H9 (cell line): ENCODE data around the gene PES1. TPM values are rescaled to one million over a fixed set of nuclear protein-coding genes. Genes with fewer than 3 reads are reported as not detected.

Experiments used
- DNase-seq: peaks from one replicate; pipeline ENCODE4 v3.0.0-alpha.2; 2017
- H2AFZ ChIP-seq: one replicate; pipeline ENCODE4 v1.6.1; 2013; ENCODE audit warnings: mild to moderate bottlenecking, low read length, control low read depth, moderate library complexity
- H2AK5ac ChIP-seq: 2 replicates; pipeline ENCODE4 v1.6.1; 2013; ENCODE audit warnings: low read length, control low read depth, mixed read lengths; ENCODE audit not compliant: insufficient read length
- H2BK120ac ChIP-seq: one replicate; pipeline ENCODE4 v1.6.1; 2013; ENCODE audit warnings: low read depth, mild to moderate bottlenecking, low read length, control low read depth, inconsistent platforms; ENCODE audit not compliant: poor library complexity, severe bottlenecking
- H2BK12ac ChIP-seq: 2 replicates; pipeline ENCODE4 v1.6.1; 2013; ENCODE audit warnings: low read length, control low read depth, mixed read lengths, low read depth; ENCODE audit not compliant: insufficient read length
- H2BK15ac ChIP-seq: 2 replicates; pipeline ENCODE4 v1.6.1; 2013; ENCODE audit warnings: low read depth, low read length, control low read depth
- H2BK20ac ChIP-seq: one replicate; pipeline ENCODE4 v1.6.1; 2013; ENCODE audit warnings: low read depth, mild to moderate bottlenecking, low read length, control low read depth, inconsistent platforms; ENCODE audit not compliant: poor library complexity, severe bottlenecking
- H2BK5ac ChIP-seq: 2 replicates; pipeline ENCODE4 v1.6.1; 2013; ENCODE audit warnings: low read length, control low read depth, mixed read lengths; ENCODE audit not compliant: insufficient read length
- H3K14ac ChIP-seq: 2 replicates; pipeline ENCODE4 v1.6.1; 2013; ENCODE audit warnings: low read length, control low read depth; ENCODE audit not compliant: insufficient read depth
- H3K18ac ChIP-seq: 2 replicates; pipeline ENCODE4 v1.6.1; 2013; ENCODE audit warnings: low read depth, mild to moderate bottlenecking, mixed read lengths, low read length, control low read depth; ENCODE audit not compliant: insufficient read length
- H3K23ac ChIP-seq: 2 replicates; pipeline ENCODE4 v1.6.1; 2013; ENCODE audit warnings: low read length, control low read depth, mixed read lengths, low read depth; ENCODE audit not compliant: insufficient read length
- H3K23me2 ChIP-seq: 2 replicates; pipeline ENCODE4 v1.6.1; 2013; ENCODE audit warnings: low read depth, mild to moderate bottlenecking, mixed read lengths, low read length, control low read depth; ENCODE audit not compliant: insufficient read length, poor library complexity, severe bottlenecking
- H3K27ac ChIP-seq: 2 replicates; pipeline ENCODE4 v1.5.1; 2013; ENCODE audit warnings: low read length, control low read depth, mixed read lengths, low read depth; ENCODE audit not compliant: insufficient read length
- H3K27me3 ChIP-seq: 2 replicates; pipeline ENCODE4 v1.6.1; 2013; ENCODE audit warnings: low read length, control low read depth, inconsistent platforms; ENCODE audit not compliant: insufficient read depth
- H3K4ac ChIP-seq: 2 replicates; pipeline ENCODE4 v1.6.1; 2013; ENCODE audit warnings: low read depth, mild to moderate bottlenecking, control low read depth, inconsistent platforms, low read length, moderate library complexity
- H3K4me1 ChIP-seq: 2 replicates; pipeline ENCODE4 v1.6.1; 2013; ENCODE audit warnings: low read length, control low read depth, inconsistent platforms; ENCODE audit not compliant: insufficient read depth
- H3K4me2 ChIP-seq: 2 replicates; pipeline ENCODE4 v1.6.1; 2013; ENCODE audit warnings: low read length, control low read depth, mixed read lengths; ENCODE audit not compliant: insufficient read length, insufficient read depth
- H3K56ac ChIP-seq: 2 replicates; pipeline ENCODE4 v1.6.1; 2013; ENCODE audit warnings: low read depth, mild to moderate bottlenecking, mixed read lengths, low read length, control low read depth; ENCODE audit not compliant: insufficient read length
- H3K79me1 ChIP-seq: 2 replicates; pipeline ENCODE4 v1.6.1; 2013; ENCODE audit warnings: low read depth, mild to moderate bottlenecking, moderate library complexity, low read length, control low read depth, inconsistent platforms; ENCODE audit not compliant: insufficient read depth, poor library complexity, severe bottlenecking
- H3K79me2 ChIP-seq: 2 replicates; pipeline ENCODE4 v1.6.1; 2013; ENCODE audit warnings: low read length, control low read depth, inconsistent platforms; ENCODE audit not compliant: insufficient read depth
- H3K9ac ChIP-seq: 2 replicates; pipeline ENCODE4 v1.6.1; 2013; ENCODE audit warnings: low read length, control low read depth, mixed read lengths; ENCODE audit not compliant: insufficient read length; ENCODE audit errors: extremely low read depth
- H3K9me3 ChIP-seq: one replicate; pipeline ENCODE4 v1.6.1; 2013; ENCODE audit warnings: low read depth, low read length, inconsistent platforms; ENCODE audit not compliant: control insufficient read depth
- H3T11ph ChIP-seq: one replicate; pipeline ENCODE4 v1.6.1; 2013; ENCODE audit warnings: mild to moderate bottlenecking, low read length, control low read depth, inconsistent platforms
- H4K20me1 ChIP-seq: one replicate; pipeline ENCODE4 v1.6.1; 2013; ENCODE audit not compliant: control insufficient read depth, insufficient read length, insufficient read depth
- H4K5ac ChIP-seq: 2 replicates; pipeline ENCODE4 v1.6.1; 2013; ENCODE audit warnings: low read depth, mild to moderate bottlenecking, mixed read lengths, low read length, control low read depth; ENCODE audit not compliant: insufficient read length
- H4K8ac ChIP-seq: replicated peaks from 2 replicates; pipeline ENCODE4 v1.6.1; 2013; ENCODE audit warnings: low read length, control low read depth, mixed read lengths, low read depth; ENCODE audit not compliant: insufficient read length
- H4K91ac ChIP-seq: 2 replicates; pipeline ENCODE4 v1.6.1; 2013; ENCODE audit warnings: low read depth, mild to moderate bottlenecking, moderate library complexity, mixed read lengths, low read length, control low read depth; ENCODE audit not compliant: insufficient read length
- H3K27ac Mint-ChIP-seq, 3 experiments: 2 replicates in 2 of 3; 3 replicates in 1 of 3; pipeline ENCODE4 v1.8.0; 2020 to 2021; ENCODE audit warnings: mixed read lengths in 3 of 3, mild to moderate bottlenecking in 1 of 3, moderate library complexity in 1 of 3
- H3K27me3 Mint-ChIP-seq: 2 replicates; pipeline ENCODE4 v1.8.0; 2021; ENCODE audit warnings: low read depth, mild to moderate bottlenecking, moderate library complexity, mixed read lengths
- H3K36me3 Mint-ChIP-seq, 3 experiments: 2 replicates in 2 of 3; 3 replicates in 1 of 3; pipeline ENCODE4 v1.8.0; 2020 to 2021; ENCODE audit warnings: low read depth in 3 of 3, mixed read lengths in 3 of 3; ENCODE audit not compliant: insufficient read depth in 1 of 3
- H3K4me1 Mint-ChIP-seq, 2 experiments: 2 replicates each; pipeline ENCODE4 v1.8.0; 2020; ENCODE audit warnings: mixed read lengths in 2 of 2
- H3K4me3 Mint-ChIP-seq, 2 experiments: 2 replicates in 1 of 2; 3 replicates in 1 of 2; pipeline ENCODE4 v1.8.0; 2020 to 2021; ENCODE audit warnings: mild to moderate bottlenecking in 2 of 2, mixed read lengths in 2 of 2, moderate library complexity in 1 of 2
- H3K9me3 Mint-ChIP-seq, 2 experiments: 2 replicates in 1 of 2; 3 replicates in 1 of 2; pipeline ENCODE4 v1.8.0; 2020; ENCODE audit warnings: mild to moderate bottlenecking in 2 of 2, mixed read lengths in 2 of 2, moderate library complexity in 1 of 2
- WGBS: extraction: QIAGEN DNeasy Blood & Tissue Kit; methylation state at CpG from one replicate; pipeline ENCODE4 v1.1.7; 2013; ENCODE audit warnings: missing lambda C conversion rate, low lambda C conversion rate, mixed read lengths; ENCODE audit not compliant: insufficient read length; ENCODE audit errors: extremely low coverage; 5-methylcytosine and 5-hydroxymethylcytosine counted together
- total RNA-seq: library from RNA; stranded (reverse); gene quantifications from 2 replicates; pipeline ENCODE4 v1.2.1, GENCODE V29; 2021
- TF ChIP-seq, protein P1 (sequence below): fragments of 200-600 bp; sonication (generic); conservative IDR thresholded peaks from 3 replicates; pipeline ENCODE4 v1.8.0; 2021; ENCODE audit warnings: antibody characterized with exemption, mild to moderate bottlenecking

The PES1 gene
- total RNA-seq, 1 experiment from 2014 or later: 133 TPM

DNA sequence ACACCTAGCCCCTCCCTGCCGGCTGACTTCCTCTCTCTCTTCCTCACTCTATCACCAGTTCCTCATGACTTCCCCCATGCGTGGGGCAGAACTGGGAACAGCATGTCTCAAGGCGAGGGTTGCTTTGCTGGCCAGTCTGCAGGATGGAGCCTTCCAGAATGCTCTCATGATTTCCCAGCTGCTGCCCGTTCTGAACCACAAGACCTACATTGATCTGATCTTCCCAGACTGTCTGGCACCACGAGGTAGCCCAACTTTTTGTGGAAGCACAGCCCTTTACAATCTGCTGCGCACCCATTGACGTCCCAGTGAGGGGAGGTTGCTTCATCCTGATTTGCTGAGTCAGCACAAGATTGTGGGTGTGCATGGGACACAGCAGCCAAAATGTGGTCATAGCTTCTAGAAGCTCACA, 23.8 kb upstream of the PES1 start:
- no peak overlapping the region for H3K18ac ChIP-seq
- peaks cover 43 to 82% (median 77%) of the 10 kb centered on the region in 3 experiments for H3K36me3 Mint-ChIP-seq
- H2BK20ac ChIP-seq: no peak overlapping the region
- no peaks in the 10 kb centered on the region for H3K4me1 Mint-ChIP-seq
- no peak overlapping the region for H3K27ac ChIP-seq
- no peak overlapping the region for H3K14ac ChIP-seq
- no peak overlapping the region for H3K9ac ChIP-seq
- H3K79me1 ChIP-seq: no peaks in the 10 kb centered on the region
- no peak overlapping the region for H4K8ac ChIP-seq
- no peak overlapping the region for H3K4ac ChIP-seq
- no peaks in the 10 kb centered on the region for H3K27me3 ChIP-seq
- H2BK120ac ChIP-seq: no peak overlapping the region
- no peak overlapping the region for H3K56ac ChIP-seq
- H3K4me3 Mint-ChIP-seq: no peak overlapping the region
- no peaks in the 10 kb centered on the region for H3K9me3 ChIP-seq
- no peak overlapping the region for H3K27ac Mint-ChIP-seq
- no peaks in the 10 kb centered on the region for H3K23me2 ChIP-seq
- no peaks in the 10 kb centered on the region for H3K27me3 Mint-ChIP-seq
- DNase-seq: no peak
- no peaks in the 10 kb centered on the region for H3K79me2 ChIP-seq
- no peak overlapping the region for H3K4me2 ChIP-seq
- no peak overlapping the region for H2BK5ac ChIP-seq
- no peaks in the 10 kb centered on the region for H3K9me3 Mint-ChIP-seq
- no peak overlapping the region for H2BK12ac ChIP-seq
- no CpG with 5 or more reads among the region's 7 CpGs for WGBS
- no peak overlapping the region for H2BK15ac ChIP-seq
- TF ChIP-seq, protein P1, sequence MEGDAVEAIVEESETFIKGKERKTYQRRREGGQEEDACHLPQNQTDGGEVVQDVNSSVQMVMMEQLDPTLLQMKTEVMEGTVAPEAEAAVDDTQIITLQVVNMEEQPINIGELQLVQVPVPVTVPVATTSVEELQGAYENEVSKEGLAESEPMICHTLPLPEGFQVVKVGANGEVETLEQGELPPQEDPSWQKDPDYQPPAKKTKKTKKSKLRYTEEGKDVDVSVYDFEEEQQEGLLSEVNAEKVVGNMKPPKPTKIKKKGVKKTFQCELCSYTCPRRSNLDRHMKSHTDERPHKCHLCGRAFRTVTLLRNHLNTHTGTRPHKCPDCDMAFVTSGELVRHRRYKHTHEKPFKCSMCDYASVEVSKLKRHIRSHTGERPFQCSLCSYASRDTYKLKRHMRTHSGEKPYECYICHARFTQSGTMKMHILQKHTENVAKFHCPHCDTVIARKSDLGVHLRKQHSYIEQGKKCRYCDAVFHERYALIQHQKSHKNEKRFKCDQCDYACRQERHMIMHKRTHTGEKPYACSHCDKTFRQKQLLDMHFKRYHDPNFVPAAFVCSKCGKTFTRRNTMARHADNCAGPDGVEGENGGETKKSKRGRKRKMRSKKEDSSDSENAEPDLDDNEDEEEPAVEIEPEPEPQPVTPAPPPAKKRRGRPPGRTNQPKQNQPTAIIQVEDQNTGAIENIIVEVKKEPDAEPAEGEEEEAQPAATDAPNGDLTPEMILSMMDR: no peak
- no peak overlapping the region for H3K23ac ChIP-seq
- H3T11ph ChIP-seq: no peak overlapping the region
- no peak overlapping the region for H4K91ac ChIP-seq
- no peak overlapping the region for H4K5ac ChIP-seq
- H2AK5ac ChIP-seq: no peak overlapping the region
- H3K4me1 ChIP-seq: no peaks in the 10 kb centered on the region
- H2AFZ ChIP-seq: no peak overlapping the region
- no peaks in the 10 kb centered on the region for H4K20me1 ChIP-seq
